Activated CD8-positive, alpha-beta memory T cell treated with anti-CD3 and anti-CD28 coated beads for 48 hours (primary cell): ENCODE measurements around the gene ADIPOR2.
A peak's percentile ranks its signal among the peaks of the same experiment; 100 is the strongest.
"Not testable (repeated sequence)": the region's sequence is repeated elsewhere in the genome, so short reads cannot be mapped to it uniquely, and the experiment has no call there.

Experiments
- DNase-seq, 3 experiments: peaks; one replicate each; pipeline ENCODE4 v3.0.0-alpha.2; 2020; ENCODE audit warnings: low read depth in 2 of 3, low spot score in 2 of 3

Gene ADIPOR2

DNA sequence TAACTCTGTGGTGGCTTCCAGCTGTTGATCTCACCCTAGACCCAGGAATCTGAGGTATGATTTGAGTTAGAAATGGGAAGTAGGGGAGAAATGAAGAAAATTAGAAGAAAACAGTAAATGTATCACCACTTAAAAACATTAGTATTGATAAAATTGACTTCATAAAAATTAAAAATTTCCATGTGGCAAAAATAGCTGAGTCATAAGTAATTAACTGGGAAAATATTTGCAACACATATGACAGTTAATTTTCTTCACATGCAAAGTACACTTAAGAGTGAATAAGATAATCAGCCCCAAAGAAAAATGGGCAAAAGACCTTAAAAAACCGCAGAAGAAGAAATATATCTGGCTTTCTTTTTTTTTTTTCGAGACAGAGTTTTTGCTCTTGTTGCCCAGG lies 25.5 kb upstream of the ADIPOR2 start:
- no peak for DNase-seq

DNA sequence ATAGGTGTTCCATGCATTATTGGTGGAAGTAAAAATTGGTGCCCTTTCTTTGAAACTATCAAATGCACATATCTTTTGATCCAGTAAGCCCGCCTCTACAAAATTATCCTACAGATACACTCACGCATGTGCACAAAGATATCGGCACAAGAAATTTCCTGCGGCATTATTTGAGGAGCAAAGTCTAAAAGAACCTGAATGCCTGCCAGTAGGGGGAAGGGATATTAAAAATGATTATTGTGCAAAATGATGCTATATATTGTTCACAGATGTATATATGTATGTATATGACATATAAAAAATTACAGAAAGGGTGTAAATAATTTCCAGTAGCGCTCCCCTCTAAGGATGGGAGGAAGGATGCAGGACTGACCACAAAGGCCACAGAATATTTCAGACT lies 24.7 kb upstream of the ADIPOR2 start:
- no peak for DNase-seq

DNA sequence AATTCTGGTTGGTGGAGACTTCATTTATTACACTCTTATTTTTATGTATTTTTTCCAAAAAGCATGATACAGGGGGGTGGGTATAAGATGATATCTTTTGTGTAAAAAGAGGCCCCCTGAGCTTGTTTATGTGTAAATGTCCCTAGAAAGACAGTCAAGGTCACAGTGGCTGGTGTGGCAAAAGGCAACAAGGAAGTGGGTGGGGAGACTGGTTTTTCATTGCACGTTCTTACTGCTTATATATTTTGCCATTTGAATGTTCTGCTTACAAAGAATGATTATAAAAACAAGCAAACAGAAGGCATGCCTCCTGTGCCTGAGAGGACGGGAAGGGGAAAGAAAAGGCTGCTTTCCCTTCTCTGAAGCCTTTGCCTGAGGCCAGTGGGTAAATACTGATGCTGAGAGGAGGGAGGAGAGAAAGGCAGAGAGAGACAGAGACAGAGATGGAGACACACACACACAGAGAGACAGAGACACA lies 24.1 kb upstream of the ADIPOR2 start:
- no peak for DNase-seq

DNA sequence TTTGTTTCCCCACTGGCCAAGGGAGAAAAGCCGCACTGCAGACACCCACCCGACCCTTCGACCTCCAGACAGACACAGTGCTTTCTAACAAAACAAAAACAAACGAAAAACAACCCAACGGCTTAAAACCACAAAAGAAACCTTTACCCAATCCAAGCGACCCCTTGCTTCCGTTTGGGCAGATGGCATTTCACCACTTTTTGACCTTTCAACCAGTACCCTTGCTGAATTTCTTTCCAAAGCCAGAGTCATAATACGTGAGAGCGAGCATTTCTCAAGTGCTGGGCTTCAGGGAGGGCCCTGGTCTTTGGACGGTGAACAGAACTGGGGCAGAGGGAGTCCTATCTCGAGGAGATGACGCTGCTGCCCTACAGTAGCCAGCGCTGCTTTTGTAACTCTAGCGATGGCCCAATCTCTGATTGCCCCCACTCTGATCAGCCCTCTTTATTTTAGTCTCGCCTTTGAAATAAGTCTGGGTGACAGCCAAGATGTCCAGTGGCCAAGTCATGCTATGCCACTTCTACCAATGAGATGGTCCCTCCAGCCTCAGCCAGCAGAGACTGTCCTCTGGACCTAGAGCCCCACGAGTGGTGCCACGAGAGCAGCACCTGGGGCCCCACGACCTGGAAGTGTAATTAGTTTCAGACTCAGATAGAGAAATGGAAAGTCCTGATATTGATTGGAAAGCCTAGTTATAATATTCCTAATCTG lies 21.9 kb upstream of the ADIPOR2 start:
- no peak for DNase-seq

DNA sequence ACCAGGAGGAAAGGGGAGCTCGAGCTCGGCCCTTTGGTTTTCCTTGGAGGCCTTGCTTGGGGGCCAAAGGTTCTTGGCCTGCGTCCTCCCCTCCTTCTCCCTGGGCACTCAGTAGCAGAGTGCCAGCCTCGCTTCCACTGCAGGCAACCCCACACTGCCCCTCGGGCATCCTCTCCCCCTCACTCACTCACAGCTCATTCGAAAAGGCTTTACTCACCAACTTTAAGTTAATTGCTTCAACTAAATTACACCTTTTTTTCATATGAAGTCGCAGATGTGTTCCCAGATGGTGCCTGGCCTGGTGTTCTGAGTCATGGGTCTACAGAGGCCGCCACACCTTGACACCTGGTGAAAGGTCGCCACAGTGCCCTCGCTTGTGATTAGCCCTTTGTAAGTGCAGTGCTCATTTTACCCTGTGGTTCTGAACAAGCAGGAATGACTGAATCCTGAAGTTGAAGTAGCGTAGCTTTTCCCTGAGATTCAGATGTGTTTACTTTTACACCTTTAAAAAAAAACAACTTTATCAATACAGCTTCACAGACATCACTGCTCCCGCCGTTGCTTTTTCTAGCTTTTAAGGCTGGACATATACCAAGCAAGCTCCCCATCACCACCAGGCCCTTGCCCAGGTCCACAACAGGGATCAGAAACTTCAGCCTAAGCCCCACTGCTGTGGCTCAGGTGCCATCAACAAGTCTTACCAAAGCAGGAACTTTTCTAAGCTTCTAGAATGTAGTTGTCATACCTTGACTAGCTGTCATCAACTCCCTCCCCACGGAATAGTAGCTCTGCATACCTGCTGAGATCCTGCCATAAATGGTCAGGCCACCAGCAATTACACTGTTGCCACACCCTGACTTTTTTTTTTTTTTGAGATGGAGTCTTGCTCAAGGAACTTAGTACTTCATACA lies 20.3 kb upstream of the ADIPOR2 start:
- no peak for DNase-seq

DNA sequence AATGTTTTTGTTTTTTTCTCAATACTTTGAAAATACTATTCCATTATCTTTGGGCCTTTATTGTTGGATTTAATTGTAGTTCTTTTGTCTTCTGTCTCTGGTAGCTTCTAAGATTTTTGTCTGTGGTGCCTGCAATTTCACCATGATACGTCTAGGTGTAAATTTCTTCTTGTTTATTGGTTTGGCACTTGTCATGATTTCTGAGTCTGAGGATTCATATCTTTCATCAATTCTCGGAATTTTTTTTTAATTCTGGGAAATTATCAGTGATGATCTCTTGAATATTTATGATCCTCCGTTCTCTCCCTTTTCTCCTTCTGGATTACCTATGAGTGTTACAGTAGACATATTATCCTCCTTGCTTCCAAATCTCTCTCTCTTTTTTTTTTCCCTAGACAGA lies 14.8 kb upstream of the ADIPOR2 start:
- no peak for DNase-seq

DNA sequence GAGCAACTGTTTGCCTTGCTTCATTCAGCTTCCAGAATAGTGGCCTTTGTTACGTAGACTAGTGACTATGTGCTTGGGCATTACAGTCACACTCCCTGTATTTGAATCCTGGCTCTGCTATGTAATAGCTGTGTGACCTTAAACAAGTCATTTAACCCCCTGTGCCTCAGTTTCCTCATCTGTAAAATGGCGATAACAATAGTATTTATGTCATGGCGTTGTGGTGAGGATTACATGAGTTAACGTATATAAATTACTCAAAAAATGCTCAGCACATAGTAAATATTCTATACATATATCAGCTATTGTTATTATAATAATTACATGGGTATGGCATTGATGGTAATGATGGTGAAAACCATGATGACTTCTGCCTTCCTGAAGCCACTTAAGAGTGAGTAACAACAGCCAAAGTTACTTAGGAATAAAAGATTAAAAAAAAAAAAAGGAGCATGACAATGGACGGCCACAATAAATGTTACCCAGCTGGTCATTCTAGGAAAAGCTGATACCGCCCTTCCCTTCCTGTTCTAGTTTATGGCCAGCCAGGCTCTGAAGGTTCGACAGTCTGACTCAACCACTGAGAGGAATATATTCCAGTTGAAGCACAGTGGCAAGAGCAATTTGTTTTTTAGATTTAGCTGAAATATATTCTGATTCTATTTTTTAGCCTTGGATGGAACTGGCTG lies 9.9 kb upstream of the ADIPOR2 start:
- DNase-seq = no peak

DNA sequence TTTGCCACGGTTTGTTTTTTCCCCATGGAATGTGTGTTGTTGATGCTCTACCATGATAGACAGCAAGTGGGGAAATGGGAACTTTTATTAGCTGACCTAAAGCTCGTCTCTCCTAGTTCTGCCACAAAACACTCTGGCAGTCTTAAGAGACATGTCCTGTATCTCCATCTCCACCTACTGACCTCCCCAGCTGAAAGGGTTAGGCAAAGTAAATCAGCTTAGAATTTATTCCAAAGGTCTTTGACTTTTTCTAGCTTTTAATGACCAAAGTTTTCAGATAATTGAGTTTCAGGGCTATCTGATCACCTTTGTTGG lies 9.4 kb upstream of the ADIPOR2 start:
- DNase-seq = no peak

DNA sequence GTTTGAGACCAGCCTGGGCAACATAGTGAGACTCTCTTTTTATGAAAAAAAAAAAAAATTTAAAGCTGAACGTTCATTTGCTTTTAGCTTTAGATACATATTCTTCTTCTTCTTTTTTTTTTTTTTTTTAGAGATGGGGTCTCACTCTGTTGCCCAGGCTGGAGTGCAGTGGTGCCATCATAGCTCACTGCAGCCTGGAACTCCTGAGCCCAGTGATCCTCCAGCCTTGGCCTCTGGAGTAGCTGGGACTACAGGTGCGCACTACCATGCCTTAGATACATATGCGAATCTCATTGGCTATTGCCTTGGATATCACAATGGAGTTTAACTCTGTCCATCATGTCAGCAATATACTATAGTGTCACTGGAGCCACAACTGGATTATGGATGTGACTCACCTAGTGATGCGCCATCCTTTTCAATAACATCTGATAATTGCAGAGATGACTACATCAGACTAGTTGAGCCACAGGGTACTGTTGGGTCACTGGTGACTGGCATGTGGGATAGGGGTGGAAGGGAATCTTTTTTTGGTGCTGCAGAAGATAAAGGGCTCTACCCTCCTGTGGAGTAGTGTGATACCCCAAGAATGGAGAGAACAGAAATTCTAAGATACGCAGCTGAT lies 2.7 kb upstream of the ADIPOR2 start:
- no peak for DNase-seq

DNA sequence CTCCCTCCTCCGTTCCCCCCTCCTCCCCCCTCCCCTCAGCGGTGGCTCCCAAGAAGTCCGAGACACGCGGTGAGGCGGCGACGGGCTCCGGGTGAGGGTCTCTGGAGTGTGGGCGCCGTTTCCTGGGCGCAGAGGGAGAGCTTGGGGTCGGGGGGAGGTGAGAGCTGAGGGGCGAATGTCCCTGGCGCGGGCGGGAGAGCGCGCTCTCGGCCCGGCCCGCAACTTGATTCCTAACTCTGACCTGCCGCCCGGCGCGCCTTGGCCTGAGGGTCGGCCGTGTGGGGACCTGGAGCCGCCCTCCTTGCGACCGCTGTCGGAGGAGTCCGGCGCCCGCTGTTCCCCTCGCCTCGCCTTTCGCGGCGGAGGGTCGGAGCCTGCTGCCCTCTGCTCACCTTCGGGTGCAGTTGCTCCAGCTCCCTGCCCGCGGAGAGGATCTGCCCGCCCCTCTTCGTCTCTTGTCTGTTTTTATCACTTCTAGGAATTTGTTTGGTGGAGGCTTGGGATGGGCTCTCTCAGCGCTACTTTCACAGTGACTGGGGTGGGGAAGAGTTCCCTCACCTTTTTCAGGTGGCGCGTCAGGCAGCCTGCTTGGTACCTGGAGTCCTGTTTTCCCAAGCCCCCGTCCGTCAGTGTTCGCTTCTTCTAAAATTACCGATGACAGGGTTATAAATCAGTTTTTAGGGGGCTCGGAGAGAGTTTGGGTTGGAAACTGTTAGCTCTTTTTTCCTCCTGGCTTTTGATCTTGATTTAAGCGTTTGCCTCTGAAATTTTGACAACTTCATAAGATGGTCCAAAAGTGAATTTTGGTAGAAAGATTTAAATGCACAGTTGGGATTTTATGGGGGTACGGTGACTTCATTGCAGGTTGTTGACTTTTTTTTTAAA lies 495 bp downstream of the ADIPOR2 start:
- DNase-seq = peak in 1 of 3 experiments; percentile 15

DNA sequence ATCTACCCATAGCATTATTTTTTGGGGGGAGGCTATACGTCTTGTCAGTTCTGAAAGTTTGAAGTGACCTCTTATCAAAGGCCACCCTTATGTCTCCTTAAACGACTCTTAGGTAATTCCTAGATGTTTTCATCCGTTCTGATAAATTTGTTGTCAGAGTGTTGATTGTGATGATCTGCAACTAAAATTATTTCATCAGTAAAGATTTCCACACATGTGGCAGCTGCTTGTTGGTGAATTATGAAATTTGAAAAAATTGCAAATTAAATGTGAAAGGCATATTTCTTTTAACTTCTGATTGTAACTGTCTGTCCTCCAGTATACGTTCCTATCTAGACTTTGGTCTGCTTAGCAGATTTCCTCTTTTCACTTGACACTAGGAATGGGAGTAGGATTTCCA lies 1.4 kb downstream of the ADIPOR2 start:
- no peak for DNase-seq

DNA sequence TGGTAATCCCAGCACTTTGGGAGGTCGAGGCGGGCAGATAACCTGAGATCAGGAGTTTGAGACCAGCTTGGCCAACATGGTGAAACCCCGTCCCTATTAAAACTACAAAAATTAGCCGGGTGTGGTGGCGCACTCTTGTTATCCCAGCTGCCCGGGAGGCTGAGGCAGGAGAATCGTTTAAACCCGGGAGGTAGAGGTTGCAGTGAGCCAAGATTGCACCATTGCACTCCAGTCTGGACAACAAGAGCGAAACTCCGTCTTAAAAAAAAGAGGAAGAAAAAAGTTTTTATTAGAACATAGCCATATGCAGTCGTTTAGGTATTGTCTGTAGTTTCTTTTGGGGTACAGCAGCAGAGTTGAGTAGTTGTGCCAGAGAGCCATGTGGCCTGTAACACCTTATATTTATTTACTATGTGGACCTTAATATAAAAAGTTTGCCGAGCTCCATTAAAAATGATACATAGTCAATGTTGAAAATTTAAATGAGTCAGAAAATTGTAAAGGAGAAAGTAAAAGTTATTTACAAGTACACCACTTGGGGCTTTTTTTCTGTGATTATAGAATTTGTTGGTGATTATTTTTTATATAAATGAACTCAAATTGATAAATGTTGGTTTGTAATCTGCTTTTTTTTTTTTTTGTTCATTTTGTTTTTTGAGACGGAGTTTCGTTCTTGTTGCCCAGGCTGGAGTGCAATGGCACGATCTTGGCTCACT lies 2.2 kb downstream of the ADIPOR2 start:
- DNase-seq = no peak

DNA sequence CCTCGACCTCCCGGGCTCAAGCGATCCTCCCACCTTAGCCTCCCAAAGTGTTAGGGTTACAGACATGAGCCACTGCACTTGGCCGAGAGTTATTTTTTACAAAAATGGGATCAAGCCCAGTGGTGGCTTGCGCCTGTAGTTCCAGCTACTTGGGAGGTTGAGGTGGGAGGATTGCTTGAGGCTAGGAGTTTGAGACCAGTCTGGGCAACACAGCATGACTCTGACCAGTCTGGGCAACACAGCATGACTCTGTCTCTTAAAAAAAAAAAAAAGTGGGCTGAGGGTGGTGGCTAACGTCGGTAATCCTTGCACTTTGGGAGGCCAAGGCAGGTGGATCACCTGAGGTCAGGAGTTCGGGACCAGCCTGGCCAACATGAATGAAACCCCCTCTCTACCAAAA lies 4.2 kb downstream of the ADIPOR2 start:
- DNase-seq = not testable (repeated sequence)

DNA sequence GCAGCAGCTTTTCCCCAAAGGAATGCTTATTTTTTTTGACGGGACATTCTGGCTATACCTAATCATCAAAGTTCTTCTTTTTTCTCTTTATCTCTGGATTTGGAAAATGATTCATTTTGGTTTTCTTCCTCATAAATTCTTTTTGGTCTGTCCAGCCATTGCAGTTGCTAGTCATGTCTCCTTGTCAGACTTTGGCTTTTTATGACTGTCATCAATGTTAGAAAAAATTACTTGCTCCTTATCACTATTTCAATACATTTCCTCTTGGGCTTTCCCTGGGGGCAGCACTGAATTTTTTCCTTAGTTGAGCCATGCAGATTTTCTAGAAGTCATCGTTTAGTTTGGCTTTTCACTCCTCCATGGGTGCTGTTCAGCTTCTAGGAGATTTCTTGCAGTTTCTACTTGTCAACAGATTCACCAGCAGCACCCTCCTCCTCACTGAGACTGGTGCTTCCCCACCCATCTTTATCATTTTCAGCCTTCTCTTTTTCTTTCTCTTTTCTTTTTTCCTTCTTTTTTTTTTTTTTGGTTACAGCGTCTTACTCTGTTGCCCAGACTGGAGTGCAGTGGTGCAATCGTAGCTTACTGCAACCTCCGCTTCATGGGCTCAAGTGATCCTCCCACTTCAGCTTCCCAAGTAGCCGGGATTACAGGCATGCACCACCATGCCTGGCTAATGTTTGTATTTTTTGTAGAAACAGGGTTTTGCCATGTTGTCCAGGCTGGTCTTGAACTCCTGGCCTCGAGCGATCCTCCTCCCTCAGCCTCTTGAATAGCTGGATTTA lies 5.2 kb downstream of the ADIPOR2 start:
- DNase-seq = no peak

DNA sequence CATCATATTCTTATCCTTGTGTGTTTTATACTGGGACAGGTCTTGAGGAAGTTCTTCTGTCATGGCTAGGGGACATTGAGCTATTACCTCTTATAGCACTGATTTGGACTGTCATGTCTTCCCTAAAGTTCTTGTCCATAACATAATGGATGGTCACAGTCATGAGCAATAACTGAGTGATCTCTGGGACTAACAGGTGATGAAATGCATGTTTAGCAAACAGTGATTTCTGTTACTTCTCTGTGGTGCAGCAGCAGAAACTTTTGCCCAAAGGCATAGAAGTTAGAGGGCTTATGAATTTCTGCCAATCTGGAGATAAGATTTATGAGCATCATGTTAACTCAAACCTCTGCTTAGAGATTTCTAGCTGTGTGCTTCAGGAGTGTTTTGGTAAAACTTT lies 5.9 kb downstream of the ADIPOR2 start:
- DNase-seq = no peak

DNA sequence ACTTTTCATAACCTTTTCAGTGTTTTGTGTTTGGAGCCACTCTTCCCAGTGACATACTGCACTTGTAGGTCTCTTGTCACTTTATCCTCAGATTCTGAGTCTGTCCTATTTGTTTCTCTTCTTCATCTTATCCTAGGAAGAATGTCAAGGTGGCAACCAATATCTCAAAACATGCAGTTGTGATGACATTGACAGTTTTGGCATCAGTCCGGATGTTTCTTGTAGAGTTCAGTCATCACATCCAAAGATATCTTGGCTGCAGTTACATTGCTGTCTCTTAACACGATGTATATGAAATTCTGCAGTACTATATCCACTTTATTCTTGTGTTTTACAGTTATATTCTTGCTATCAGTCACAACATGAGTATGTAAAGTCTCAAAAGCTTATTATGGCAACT lies 6.4 kb downstream of the ADIPOR2 start:
- DNase-seq = no peak

DNA sequence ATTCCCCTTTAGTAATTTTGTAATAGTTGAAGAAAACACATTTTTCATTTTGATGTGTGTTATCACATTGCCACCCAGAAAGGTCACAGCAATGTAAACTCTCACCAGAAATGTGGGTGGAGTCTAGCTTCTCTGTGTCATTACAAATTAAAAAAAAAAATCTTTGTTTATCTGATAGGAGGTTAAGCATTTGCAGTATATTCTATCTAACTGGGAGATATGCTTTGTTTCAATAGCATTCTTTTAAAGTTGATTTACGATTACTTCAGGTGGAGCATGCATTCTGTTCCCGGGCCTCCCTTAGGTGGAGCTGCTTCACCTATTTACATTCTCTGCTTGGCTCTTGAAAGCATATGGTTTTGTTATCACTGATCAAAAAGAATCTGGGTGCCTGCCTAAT lies 7.8 kb downstream of the ADIPOR2 start:
- no peak for DNase-seq

DNA sequence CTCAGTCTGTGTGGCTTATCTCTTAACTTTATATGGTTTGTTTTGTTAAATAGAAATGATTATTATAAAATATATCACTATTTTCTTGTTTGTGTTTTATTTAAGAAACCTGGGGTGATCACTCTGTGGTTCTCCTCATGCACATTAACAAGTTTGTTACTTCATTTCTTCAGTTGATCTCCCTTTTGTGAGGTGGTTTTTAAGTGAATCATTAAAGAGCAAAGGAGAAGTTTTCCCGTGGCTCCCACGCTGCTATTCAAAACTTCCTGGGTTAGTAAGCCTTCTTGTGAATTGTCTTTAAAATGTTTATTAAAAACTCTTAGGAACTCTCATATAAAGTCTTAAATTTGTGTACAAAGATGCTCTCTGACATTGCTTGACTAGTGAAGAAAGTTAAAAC lies 11.8 kb downstream of the ADIPOR2 start:
- no peak for DNase-seq
